CD8-positive, alpha-beta memory T cell (primary cell): ENCODE measurements around the gene DNM3. TPM values are rescaled to one million over a fixed set of nuclear protein-coding genes. Genes with fewer than 3 reads are reported as not detected.

Experiments
- CTCF ChIA-PET: fragments of 350-600 bp; sonication (Branson Sonifier 250); formaldehyde crosslinking; loops from one replicate; lab custom pipeline; 2021; ENCODE audit warnings: antibody characterized with exemption; lab: Charles Lee
- POLR2A ChIA-PET: fragments of 350-600 bp; sonication (Branson Sonifier 250); formaldehyde crosslinking; loops from one replicate; lab custom pipeline; 2021; ENCODE audit warnings: antibody characterized with exemption; lab: Charles Lee
- DNase-seq, 5 donors: peaks; one replicate each; pipeline versions ENCODE4 v3.0.0 to v3.0.0-alpha.2; 2020 to 2022; ENCODE audit warnings: mixed read lengths in 1 of 5
- H3K27ac ChIP-seq: one replicate; pipeline ENCODE4 v1.7.0; 2013; ENCODE audit warnings: low read depth, mild to moderate bottlenecking, low read length, moderate library complexity
- H3K27me3 ChIP-seq: 2 replicates; pipeline ENCODE4 v1.7.0; 2013; ENCODE audit warnings: low read length, mild to moderate bottlenecking; ENCODE audit not compliant: insufficient read depth, poor library complexity, severe bottlenecking
- H3K36me3 ChIP-seq: 2 replicates; pipeline ENCODE4 v1.7.0; 2013; ENCODE audit warnings: mild to moderate bottlenecking, low read length, moderate library complexity; ENCODE audit not compliant: insufficient read depth
- H3K4me1 ChIP-seq: 2 replicates; pipeline ENCODE4 v1.7.0; 2013; ENCODE audit warnings: mild to moderate bottlenecking, low read length, moderate library complexity; ENCODE audit not compliant: insufficient read depth
- H3K4me3 ChIP-seq: 2 replicates; pipeline ENCODE4 v1.7.0; 2013; ENCODE audit warnings: mild to moderate bottlenecking, low read length
- H3K9me3 ChIP-seq: 2 replicates; pipeline ENCODE4 v1.7.0; 2013; ENCODE audit warnings: mild to moderate bottlenecking, low read length
- H3K27ac Mint-ChIP-seq, 8 donors: one replicate each; pipeline ENCODE4 v1.8.0; 2020 to 2021; ENCODE audit warnings: mixed read lengths in 8 of 8, mild to moderate bottlenecking in 6 of 8, inconsistent platforms in 3 of 8, moderate library complexity in 3 of 8
- H3K27me3 Mint-ChIP-seq, 2 donors: one replicate each; pipeline ENCODE4 v1.8.0; 2020 to 2021; ENCODE audit warnings: mixed read lengths in 2 of 2, mild to moderate bottlenecking in 1 of 2, moderate library complexity in 1 of 2
- H3K36me3 Mint-ChIP-seq, 3 donors: one replicate each; pipeline ENCODE4 v1.8.0; 2020 to 2021; ENCODE audit warnings: mixed read lengths in 3 of 3, inconsistent platforms in 1 of 3, mild to moderate bottlenecking in 1 of 3
- H3K4me1 Mint-ChIP-seq, 3 donors: one replicate each; pipeline ENCODE4 v1.8.0; 2020 to 2021; ENCODE audit warnings: mixed read lengths in 3 of 3, inconsistent platforms in 1 of 3, mild to moderate bottlenecking in 1 of 3
- H3K4me3 Mint-ChIP-seq, 7 donors: one replicate each; pipeline ENCODE4 v1.8.0; 2020 to 2021; ENCODE audit warnings: mixed read lengths in 7 of 7, mild to moderate bottlenecking in 6 of 7, moderate library complexity in 4 of 7, inconsistent platforms in 2 of 7
- H3K9me3 Mint-ChIP-seq, 5 donors: one replicate each; pipeline ENCODE4 v1.8.0; 2020 to 2022; ENCODE audit warnings: mixed read lengths in 5 of 5, mild to moderate bottlenecking in 3 of 5, moderate library complexity in 2 of 5, inconsistent platforms in 1 of 5
- polyA plus RNA-seq: library from polyadenylated mRNA; unstranded; fragments of 300-500 nt; fragmentation: Illumina TruSeq; gene quantifications from one replicate; pipeline ENCODE4 v1.2.3, GENCODE V29; 2021
- total RNA-seq, 2 experiments: library from RNA; stranded (reverse); gene quantifications; one replicate each; pipeline ENCODE4 v1.2.3, GENCODE V29; 2021

DNM3 gene
- total and polyA plus RNA-seq, 3 experiments from 2014 or later = 0.29 to 0.64 (median 0.59) TPM

DNA sequence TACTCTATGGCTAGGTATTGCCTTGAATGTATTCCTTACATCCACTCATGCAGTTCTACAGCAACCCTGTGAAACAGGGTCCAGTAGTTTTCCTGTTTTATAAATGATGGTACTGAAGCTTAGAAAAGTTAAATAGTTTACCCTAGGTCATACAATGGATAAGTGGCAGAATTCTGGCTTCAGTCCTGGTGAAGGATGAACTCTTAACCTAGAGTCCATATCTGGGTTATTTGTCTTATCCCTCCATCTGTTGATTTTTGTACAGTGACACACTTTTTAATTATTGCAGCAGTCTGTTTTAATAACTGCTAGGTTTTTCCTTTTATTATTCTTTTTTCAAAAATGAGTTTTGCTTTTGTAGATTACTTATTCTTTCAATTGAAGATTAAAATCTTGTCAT is 263.9 kb downstream of the DNM3 start:
- Histone ChIP-seq H3K27ac (no peak overlapping the region), H3K36me3 (no peaks in the 10 kb centered on the region), H3K27me3 (no peaks in the 10 kb centered on the region), H3K4me1 (no peaks in the 10 kb centered on the region), H3K9me3 (no peaks in the 10 kb centered on the region), H3K4me3 (no peak overlapping the region)
- H3K36me3 Mint-ChIP-seq = no peaks in the 10 kb centered on the region
- DNase-seq = no peak
- ChIA-PET POLR2A (no interaction called here), CTCF (no interaction called here)
- no peaks in the 10 kb centered on the region for H3K9me3 Mint-ChIP-seq
- H3K27me3 Mint-ChIP-seq = peaks cover 5 to 24% of the 10 kb centered on the region in 2 donors
- no peak overlapping the region for H3K27ac Mint-ChIP-seq
- H3K4me1 Mint-ChIP-seq = no peaks in the 10 kb centered on the region
- no peak overlapping the region for H3K4me3 Mint-ChIP-seq

DNA sequence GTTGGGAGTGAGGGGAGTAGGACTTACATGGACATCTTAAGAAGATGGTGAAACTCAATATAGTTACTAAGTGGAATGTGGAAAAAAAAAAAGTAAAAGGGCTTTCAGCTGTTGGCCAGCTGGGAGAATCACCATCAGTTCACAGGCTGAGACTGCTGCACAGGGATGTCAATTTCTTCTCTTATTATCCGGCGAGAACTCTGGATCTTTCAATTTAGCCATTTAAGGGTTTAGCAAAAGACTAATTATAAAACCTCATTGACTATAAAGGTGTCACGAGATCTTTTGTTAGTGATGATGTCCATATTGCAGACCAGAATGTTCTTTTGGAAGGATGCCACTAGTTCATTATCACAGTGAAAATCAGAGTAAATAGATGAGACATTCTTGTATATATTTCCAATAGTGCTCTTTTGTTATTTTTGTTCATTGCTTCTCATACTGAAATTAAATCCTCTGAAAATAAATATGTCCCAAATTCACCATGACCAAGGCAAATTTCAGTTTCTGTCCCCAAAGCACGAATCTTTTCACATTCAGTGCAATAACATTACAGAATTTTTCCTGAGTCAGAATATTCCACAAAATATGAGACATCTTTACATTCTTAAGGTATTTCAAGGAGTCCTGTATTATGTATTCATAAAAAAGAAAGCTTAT is 266.1 kb downstream of the DNM3 start:
- DNase-seq = no peak
- no peaks in the 10 kb centered on the region for H3K9me3 ChIP-seq
- Mint-ChIP-seq H3K9me3 (no peaks in the 10 kb centered on the region), H3K36me3 (no peaks in the 10 kb centered on the region), H3K27me3 (peaks cover 5 to 24% of the 10 kb centered on the region in 2 donors), H3K27ac (no peak overlapping the region), H3K4me1 (no peaks in the 10 kb centered on the region), H3K4me3 (no peak overlapping the region)
- no peaks in the 10 kb centered on the region for H3K27me3 ChIP-seq
- no peaks in the 10 kb centered on the region for H3K36me3 ChIP-seq
- no peaks in the 10 kb centered on the region for H3K4me1 ChIP-seq
- no peak overlapping the region for H3K27ac ChIP-seq
- ChIA-PET CTCF (no interaction called here), POLR2A (no interaction called here)
- H3K4me3 ChIP-seq = no peak overlapping the region

DNA sequence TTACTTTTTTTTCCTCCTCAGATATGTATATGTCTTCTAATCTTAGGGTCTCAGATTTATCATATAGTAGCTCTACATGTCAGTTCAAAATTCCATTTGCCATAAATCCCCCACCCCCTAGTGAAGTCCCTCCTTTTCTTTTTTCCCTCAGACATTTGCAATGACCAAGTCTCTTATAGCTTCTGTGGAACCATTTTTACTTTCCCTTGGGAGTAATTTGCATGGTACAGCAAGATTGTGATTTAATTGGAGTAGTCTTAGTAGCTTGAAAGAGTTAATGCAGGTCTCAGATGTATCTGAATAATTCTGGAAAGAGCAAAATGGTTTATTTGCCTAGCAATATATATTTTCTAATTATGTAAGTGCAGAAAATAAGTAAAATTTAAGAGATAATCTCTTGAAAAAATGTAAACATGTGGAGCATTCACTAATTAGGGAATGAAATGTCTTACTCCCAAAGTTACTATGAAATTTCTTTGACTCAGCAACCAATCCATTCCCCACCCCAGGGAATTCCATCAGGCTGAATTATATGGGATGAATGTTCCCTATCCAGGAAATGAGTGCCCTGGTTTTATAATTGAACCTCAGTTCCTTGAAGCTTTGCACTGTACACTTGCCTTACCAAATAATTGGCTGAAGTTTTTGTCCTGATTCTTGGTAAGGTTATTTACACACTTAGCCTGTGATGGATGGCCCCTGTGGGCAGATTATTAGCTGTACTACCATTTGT is 267.0 kb downstream of the DNM3 start:
- H3K4me3 Mint-ChIP-seq = no peak overlapping the region
- Histone ChIP-seq H3K36me3 (no peaks in the 10 kb centered on the region), H3K4me3 (no peak overlapping the region), H3K27me3 (no peaks in the 10 kb centered on the region), H3K4me1 (no peaks in the 10 kb centered on the region), H3K27ac (no peak overlapping the region), H3K9me3 (no peaks in the 10 kb centered on the region)
- CTCF ChIA-PET = no interaction called here
- peaks cover 2 to 24% of the 10 kb centered on the region in 2 donors for H3K27me3 Mint-ChIP-seq
- no peaks in the 10 kb centered on the region for H3K4me1 Mint-ChIP-seq
- H3K36me3 Mint-ChIP-seq = no peaks in the 10 kb centered on the region
- no peaks in the 10 kb centered on the region for H3K9me3 Mint-ChIP-seq
- POLR2A ChIA-PET = no interaction called here
- no peak for DNase-seq
- no peak overlapping the region for H3K27ac Mint-ChIP-seq

DNA sequence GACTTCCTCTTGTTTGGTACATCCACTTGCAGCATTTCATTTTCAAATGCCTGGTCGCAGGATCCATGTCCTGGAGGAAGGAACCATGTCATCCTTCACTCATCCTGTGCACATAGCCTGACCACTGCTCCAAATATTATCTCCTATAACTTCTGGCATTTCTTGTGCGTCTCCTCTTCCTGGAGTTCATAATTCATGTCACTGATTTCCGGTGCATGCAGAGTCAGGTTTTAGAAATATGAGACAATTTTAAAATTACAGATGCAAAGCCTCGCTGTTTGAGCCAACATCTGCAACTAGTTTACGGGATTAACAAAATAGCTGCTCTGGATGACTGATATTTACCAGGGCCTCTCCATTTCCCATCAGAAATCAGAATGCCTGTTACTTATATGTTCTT is 268.1 kb downstream of the DNM3 start:
- no peaks in the 10 kb centered on the region for H3K27me3 ChIP-seq
- no peaks in the 10 kb centered on the region for H3K4me1 Mint-ChIP-seq
- H3K4me3 ChIP-seq = no peak overlapping the region
- H3K4me3 Mint-ChIP-seq = no peak overlapping the region
- DNase-seq = no peak
- H3K27me3 Mint-ChIP-seq = peaks cover 2 to 24% of the 10 kb centered on the region in 2 donors
- no peak overlapping the region for H3K27ac Mint-ChIP-seq
- H3K36me3 ChIP-seq = no peaks in the 10 kb centered on the region
- H3K36me3 Mint-ChIP-seq = no peaks in the 10 kb centered on the region
- H3K9me3 Mint-ChIP-seq = no peaks in the 10 kb centered on the region
- no peaks in the 10 kb centered on the region for H3K9me3 ChIP-seq
- H3K27ac ChIP-seq = no peak overlapping the region
- ChIA-PET POLR2A (no interaction called here), CTCF (no interaction called here)
- no peaks in the 10 kb centered on the region for H3K4me1 ChIP-seq

DNA sequence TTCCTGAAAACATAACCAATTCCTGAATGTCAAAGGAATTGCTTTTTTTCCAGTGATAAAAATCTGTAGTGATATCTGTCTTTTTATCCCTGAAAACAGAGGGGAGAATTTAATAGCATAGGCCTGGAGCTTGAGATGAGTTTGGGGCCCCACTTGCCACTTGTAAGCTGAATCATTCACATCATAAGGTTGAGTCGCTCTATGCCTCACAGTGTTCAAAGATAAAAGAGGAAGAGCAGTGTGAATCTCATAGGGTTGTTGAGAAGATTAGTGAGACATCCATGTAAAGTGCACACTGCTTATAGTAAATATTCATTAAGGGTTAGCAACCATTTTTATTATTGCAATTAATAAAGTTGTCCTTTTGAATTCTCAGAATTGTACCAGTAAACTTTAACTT is 271.3 kb downstream of the DNM3 start:
- H3K27me3 Mint-ChIP-seq = peaks cover 2 to 19% of the 10 kb centered on the region in 2 donors
- Histone ChIP-seq H3K9me3 (no peaks in the 10 kb centered on the region), H3K36me3 (no peaks in the 10 kb centered on the region), H3K27ac (no peak overlapping the region), H3K27me3 (no peaks in the 10 kb centered on the region), H3K4me1 (peaks cover 6% of the 10 kb centered on the region), H3K4me3 (no peak overlapping the region)
- ChIA-PET CTCF (interaction anchor here (1.9 kb wide), 1 partner anchor 22 kb away, joined by 6 read pairs; no protein-coding TSS in a partner anchor), POLR2A (no interaction called here)
- no peaks in the 10 kb centered on the region for H3K36me3 Mint-ChIP-seq
- no peaks in the 10 kb centered on the region for H3K9me3 Mint-ChIP-seq
- no peak for DNase-seq
- no peak overlapping the region for H3K27ac Mint-ChIP-seq
- peaks cover 10 to 11% (median 10%) of the 10 kb centered on the region in 3 donors for H3K4me1 Mint-ChIP-seq
- no peak overlapping the region for H3K4me3 Mint-ChIP-seq

DNA sequence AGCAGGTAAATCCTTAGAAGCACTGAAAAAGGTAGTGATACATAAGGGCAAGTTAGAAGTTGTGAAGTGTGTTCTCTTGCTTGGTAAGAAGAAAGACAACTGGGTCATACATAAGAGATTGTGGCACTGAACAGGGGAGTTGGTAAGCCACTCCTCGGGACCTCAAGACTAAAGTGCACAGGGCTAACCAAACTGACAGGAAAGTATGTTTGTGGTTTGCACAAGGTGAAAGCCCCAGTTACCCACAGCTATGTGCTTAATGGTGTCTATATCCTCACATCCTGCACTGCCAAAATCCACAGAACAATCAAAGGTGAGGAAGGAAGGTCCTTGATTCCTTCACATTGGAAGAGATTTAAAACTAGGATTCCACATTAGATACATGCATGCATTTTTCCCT is 276.5 kb downstream of the DNM3 start:
- ChIA-PET CTCF (no interaction called here), POLR2A (no interaction called here)
- Histone ChIP-seq H3K4me3 (no peak overlapping the region), H3K27ac (no peak overlapping the region), H3K36me3 (no peaks in the 10 kb centered on the region), H3K9me3 (no peaks in the 10 kb centered on the region), H3K4me1 (peaks cover 17% of the 10 kb centered on the region), H3K27me3 (no peaks in the 10 kb centered on the region)
- Mint-ChIP-seq H3K4me1 (peaks cover 28 to 31% (median 30%) of the 10 kb centered on the region in 3 donors), H3K27me3 (no peaks in the 10 kb centered on the region), H3K4me3 (peak overlapping the region in 6 of 7 donors; percentile 5 to 52 (median 38)), H3K36me3 (no peaks in the 10 kb centered on the region), H3K9me3 (no peaks in the 10 kb centered on the region), H3K27ac (peak overlapping the region in 7 of 8 donors; percentile 24 to 73 (median 51))
- peak in 4 of 5 donors; percentile 22 to 58 (median 42) for DNase-seq

DNA sequence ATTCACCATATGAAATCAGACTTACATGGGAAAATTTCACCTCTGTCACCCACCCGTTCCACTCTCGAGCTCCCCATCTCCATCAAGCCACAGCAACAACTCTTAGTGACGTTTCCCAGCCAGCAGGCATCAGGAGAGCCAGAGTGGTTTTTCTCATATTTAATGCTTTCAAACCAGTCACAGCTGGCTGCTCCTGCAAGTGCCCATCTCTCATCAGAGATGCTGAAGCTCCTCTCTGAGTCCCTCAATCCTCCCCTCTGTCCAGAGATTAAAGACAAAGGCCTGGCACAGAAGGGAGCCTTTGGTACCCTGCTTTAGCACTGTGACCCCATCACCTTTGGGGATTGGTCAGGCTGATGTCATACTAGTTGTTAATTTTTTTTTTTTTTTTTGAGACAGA is 277.3 kb downstream of the DNM3 start:
- peak overlapping the region in 3 of 8 donors; percentile 13 to 75 (median 40) for H3K27ac Mint-ChIP-seq
- DNase-seq = no peak

DNA sequence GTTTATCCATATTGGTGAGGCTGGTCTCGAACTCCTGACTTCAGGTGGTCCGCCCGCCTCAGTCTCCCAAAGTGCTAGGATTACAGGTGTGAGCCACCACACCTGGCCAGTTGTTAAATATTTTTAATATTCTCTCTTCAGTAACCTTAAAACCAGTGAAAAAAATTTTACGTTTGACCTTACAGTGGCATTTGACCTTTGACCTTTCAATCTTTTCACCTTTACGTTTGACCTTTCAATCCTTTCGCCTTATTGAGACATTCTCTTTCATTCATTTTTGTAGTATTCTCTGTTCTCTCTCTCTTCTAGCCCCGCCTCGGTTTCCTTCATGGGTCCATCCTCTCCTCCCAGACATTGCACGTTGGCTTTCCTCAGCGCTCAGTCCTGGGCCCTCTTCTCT is 277.9 kb downstream of the DNM3 start:
- H3K4me3 Mint-ChIP-seq = no peak overlapping the region
- Histone ChIP-seq H3K27ac (no peak overlapping the region), H3K4me1 (peaks cover 17% of the 10 kb centered on the region), H3K4me3 (no peak overlapping the region), H3K9me3 (no peaks in the 10 kb centered on the region), H3K27me3 (no peaks in the 10 kb centered on the region), H3K36me3 (no peaks in the 10 kb centered on the region)
- H3K4me1 Mint-ChIP-seq = peaks cover 28 to 31% (median 30%) of the 10 kb centered on the region in 3 donors
- no peaks in the 10 kb centered on the region for H3K36me3 Mint-ChIP-seq
- no peak for DNase-seq
- ChIA-PET POLR2A (no interaction called here), CTCF (no interaction called here)
- H3K27ac Mint-ChIP-seq = peak overlapping the region in 1 of 8 donors; percentile 35
- H3K27me3 Mint-ChIP-seq = no peaks in the 10 kb centered on the region
- H3K9me3 Mint-ChIP-seq = no peaks in the 10 kb centered on the region

More for the DNA sequence above, 277.3 kb downstream of the DNM3 start:
- Mint-ChIP-seq H3K9me3 (no peaks in the 10 kb centered on the region), H3K4me1 (peaks cover 28 to 31% (median 30%) of the 10 kb centered on the region in 3 donors), H3K27me3 (no peaks in the 10 kb centered on the region), H3K36me3 (no peaks in the 10 kb centered on the region), H3K4me3 (peak overlapping the region in 2 of 7 donors; percentile 10 to 20)
- no peak overlapping the region for H3K4me3 ChIP-seq
- ChIA-PET POLR2A (no interaction called here), CTCF (no interaction called here)
- peaks cover 17% of the 10 kb centered on the region for H3K4me1 ChIP-seq
- no peaks in the 10 kb centered on the region for H3K9me3 ChIP-seq
- no peaks in the 10 kb centered on the region for H3K27me3 ChIP-seq
- H3K36me3 ChIP-seq = no peaks in the 10 kb centered on the region
- H3K27ac ChIP-seq = no peak overlapping the region
